PFSK-1 (cell line): ENCODE results near the gene PDHA1.

Experiments
- REST ChIP-seq, 2 experiments: IDR thresholded peaks; 2 replicates each; pipeline versions ENCODE4 v1.6.1 to v1.8.0; 2011 to 2012; ENCODE audit warnings: low read depth in 2 of 2, low read length in 2 of 2, control low read depth in 1 of 2, inconsistent platforms in 1 of 2, mild to moderate bottlenecking in 1 of 2, moderate library complexity in 1 of 2; ENCODE audit not compliant: insufficient read depth in 1 of 2
- SIN3A ChIP-seq: IDR thresholded peaks from 2 replicates; pipeline ENCODE4 v1.6.1; 2012; ENCODE audit warnings: mild to moderate bottlenecking, low read length, moderate library complexity, borderline replicate concordance; ENCODE audit not compliant: insufficient read depth
- TAF1 ChIP-seq: IDR thresholded peaks from 2 replicates; pipeline ENCODE4 v1.6.1; 2012; ENCODE audit warnings: low read length, control low read depth, borderline replicate concordance; ENCODE audit not compliant: insufficient read depth

GRCh38 chrX:19360903-19361302 lies 17.2 kb downstream of the PDHA1 start:
- no peak for TF ChIP-seq SIN3A
- TF ChIP-seq REST (IDR thresholded peaks at IDR 0.05; ENCODE audit: insufficient read depth in 1 of 2, low read depth in 2 of 2, low read length in 2 of 2): no peak
- no peak for TF ChIP-seq TAF1
